Adrenal gland (tissue), 12 donors: Measurements from ENCODE around the gene ANO7. TPM values are rescaled to one million over a fixed set of nuclear protein-coding genes. Genes with fewer than 3 reads are reported as not detected.

ENCODE experiments used
- DNase-seq, 7 donors: peaks; one replicate each; pipeline ENCODE4 v3.0.0-alpha.2; 2019 to 2020
- H3K27ac ChIP-seq, 5 donors: fragments of 200-600 bp; sonication (generic) in 4 of 5; 1 replicate in 3 of 5; 2 replicates in 2 of 5; pipeline versions ENCODE4 v1.5.1 to v1.8.0; 2016 to 2020; ENCODE audit warnings: mild to moderate bottlenecking in 1 of 5
- H3K27me3 ChIP-seq: fragments of 200-600 bp; 2 replicates; pipeline ENCODE4 v1.8.0; 2021
- H3K36me3 ChIP-seq, 2 donors: fragments of 200-600 bp; replicated peaks in 1 of 2; 1 replicate in 1 of 2; 2 replicates in 1 of 2; pipeline versions ENCODE4 v1.5.1 to v1.8.0; 2018 to 2022
- H3K4me1 ChIP-seq, 2 donors: fragments of 200-600 bp; replicated peaks in 1 of 2; 1 replicate in 1 of 2; 2 replicates in 1 of 2; pipeline versions ENCODE4 v1.5.1 to v1.8.0; 2018 to 2021
- H3K4me3 ChIP-seq, 4 donors: fragments of 200-600 bp; sonication (generic) in 3 of 4; one replicate each; pipeline ENCODE4 v1.5.1; 2016 to 2018
- H3K9me3 ChIP-seq, 3 donors: fragments of 200-600 bp; sonication (generic) in 1 of 3; replicated peaks in 1 of 3; 1 replicate in 2 of 3; 2 replicates in 1 of 3; pipeline versions ENCODE4 v1.5.1 to v1.8.0; 2016 to 2021
- CTCF ChIP-seq, 6 experiments: fragments of 450-650 bp in 4 of 6; fragments of 200-600 bp in 2 of 6; sonication (generic) in 1 of 6; IDR thresholded peaks; 1 replicate in 5 of 6; 2 replicates in 1 of 6; pipeline versions ENCODE4 v1.5.1 to v1.8.0; 2016 to 2021; ENCODE audit warnings: antibody characterized with exemption in 6 of 6, mild to moderate bottlenecking in 2 of 6, moderate library complexity in 1 of 6
- POLR2A ChIP-seq, 2 donors: fragments of 450-650 bp; IDR thresholded peaks; one replicate each; pipeline ENCODE4 v1.6.1; 2017; ENCODE audit warnings: antibody characterized with exemption in 2 of 2, mild to moderate bottlenecking in 2 of 2, moderate library complexity in 1 of 2
- WGBS, 4 donors: extraction: QIAGEN DNeasy Blood & Tissue Kit in 2 of 4; methylation state at CpG; one replicate each; pipeline versions ENCODE4 v1.1.5 to v1.1.7; 2013 to 2017; 5-methylcytosine and 5-hydroxymethylcytosine counted together
- intact Hi-C, 2 donors: fragments of 100-400 bp; cut with DNase I; formaldehyde crosslinking; loops; one replicate each; pipeline versions ENCODE4 v1.14.1 to v1.15.0; 2022 to 2023
- polyA plus RNA-seq, 3 donors: library from polyadenylated mRNA; stranded (reverse); fragments of 200-250 nt in 2 of 3; fragments of 350-450 nt in 1 of 3; fragmentation: Illumina TruSeq in 1 of 3; extraction: RNeasy Lipid Tissue Mini Kit (QIAGEN cat#74804) in 1 of 3; gene quantifications; one replicate each; pipeline ENCODE4 v1.2.3, GENCODE V29; 2013 to 2014
- total RNA-seq, 9 donors: library from RNA; depleted of rRNA in 4 of 9; stranded (reverse); fragments of >200 nt in 4 of 9; fragments of 120-200 nt in 1 of 9; fragmentation: NEBNext Ultra II Directional in 1 of 9; extraction: Animal tissue kit (Norgen Biotek cat#: 25700) in 1 of 9; gene quantifications; one replicate each; pipeline versions ENCODE4 v1.1.0 to v1.2.4, GENCODE V29; 2013 to 2023
- donor health status: healthy with polysubstance abuse.
- donor health status: Bipolar disorder and iron deficiency.
- donor health status: DM: yes; HTN: yes; CAD: no.
- donor health status: DM: no; HTN: no; CAD: no.
- donor health status: DM: no; HTN: no; CAD: no.
- donor health status: DM: yes; HTN: yes; CAD: no.

The ANO7 gene
- total and polyA plus RNA-seq, 12 donors: 0.48 to 5.1 (median 1.8) TPM

GRCh38 chr2:241149925-241150659, 38.4 kb upstream of the ANO7 start, which contains the start of gene PPP1R7:
Gene PPP1R7, plus strand, starts transcription at chr2:241150467. Its CDS starts 29 bp downstream, at chr2:241150496.
- DNase-seq: peak; percentile 94 to 97 (median 95)
- Histone ChIP-seq H3K36me3 (peaks cover 0 to 3% of the 10 kb centered on the region in 2 donors), H3K9me3 (no peaks in the 10 kb centered on the region), H3K27me3 (no peaks in the 10 kb centered on the region), H3K27ac (peak within 1 kb of the TSS in 4 of 5 donors; percentile 50 to 74 (median 64)), H3K4me3 (peak within 1 kb of the TSS; percentile 34 to 95 (median 74)), H3K4me1 (peaks cover 7 to 22% of the 10 kb centered on the region in 2 donors)
- intact Hi-C loops: no loop called here
- WGBS, 4 donors: 0% methylated on average over 13 to 73 of the region's 73 CpGs
- TF ChIP-seq POLR2A (IDR thresholded peaks at IDR 0.05) (peak in 1 of 2 donors; percentile 10), CTCF (IDR thresholded peaks at IDR 0.05) (no peak)

GRCh38 chr2:241150660-241151530, 37.6 kb upstream of the ANO7 start:
- TF ChIP-seq CTCF (IDR thresholded peaks at IDR 0.05): peak in 1 of 6 experiments; percentile 5
- no peak for TF ChIP-seq POLR2A (IDR thresholded peaks at IDR 0.05)
- WGBS, 4 donors: 9 to 25% (median 16%) methylated on average over 16 to 37 of the region's 37 CpGs
- intact Hi-C loops: no loop called here
- H3K4me3 ChIP-seq: peak overlapping the region; percentile 10 to 95 (median 74)
- peaks cover 7 to 22% of the 10 kb centered on the region in 2 donors for H3K4me1 ChIP-seq
- peak overlapping the region in 4 of 5 donors; percentile 50 to 74 (median 64) for H3K27ac ChIP-seq
- DNase-seq: peak in 1 of 7 donors; percentile 34
- no peaks in the 10 kb centered on the region for H3K9me3 ChIP-seq
- H3K36me3 ChIP-seq: peaks cover 0 to 5% of the 10 kb centered on the region in 2 donors
- no peaks in the 10 kb centered on the region for H3K27me3 ChIP-seq

- DNase-seq: no peak
- Histone ChIP-seq H3K36me3 (peaks cover 0 to 5% of the 10 kb centered on the region in 2 donors), H3K4me1 (peaks cover 7 to 22% of the 10 kb centered on the region in 2 donors), H3K4me3 (no peak overlapping the region), H3K9me3 (no peaks in the 10 kb centered on the region), H3K27me3 (no peaks in the 10 kb centered on the region), H3K27ac (no peak overlapping the region)
- WGBS, 4 donors: 73 to 78% (median 76%) methylated on average over 8 of the region's 8 CpGs
- intact Hi-C loops: no loop called here
- TF ChIP-seq CTCF (IDR thresholded peaks at IDR 0.05) (no peak), POLR2A (IDR thresholded peaks at IDR 0.05) (no peak)
Observed at GRCh38 chr2:241151934-241152660, 36.4 kb upstream of the ANO7 start.
